PC-9 (cell line): ENCODE measurements around the gene CPLANE1. TPM values are rescaled to one million over a fixed set of nuclear protein-coding genes. Genes with fewer than 3 reads are reported as not detected.
"Not testable (repeated sequence)": the region's sequence is repeated elsewhere in the genome, so short reads cannot be mapped to it uniquely, and the experiment has no call there.

Source experiments
- BruUV-seq: library from RNA; stranded (reverse); fragments of 400-500 nt; replicated peaks from 2 replicates; lab custom pipeline; 2021; lab: Mats Ljungman, UMichigan
- CTCF ChIA-PET: fragments of 300-600 bp; sonication (Branson Sonifier 250); formaldehyde crosslinking; loops from one replicate; lab custom pipeline; 2022; ENCODE audit warnings: antibody characterized with exemption; lab: Charles Lee
- POLR2A ChIA-PET: fragments of 300-600 bp; sonication (Branson Sonifier 250); formaldehyde crosslinking; loops from one replicate; lab custom pipeline; 2022; ENCODE audit warnings: antibody characterized with exemption; ENCODE audit not compliant: unreplicated experiment; lab: Charles Lee
- DNase-seq, 2 experiments: peaks; one replicate each; pipeline versions ENCODE4 v3.0.0 to v3.0.0-alpha.2; 2015 to 2022; ENCODE audit warnings: mixed read lengths in 1 of 2
- H2AFZ ChIP-seq: fragments of 200-600 bp; sonication (generic); 2 replicates; pipeline ENCODE4 v1.8.1; 2017; ENCODE audit warnings: antibody characterized with exemption
- H3F3A ChIP-seq: fragments of 200-600 bp; sonication (generic); 2 replicates; pipeline ENCODE4 v1.8.1; 2017; ENCODE audit warnings: antibody characterized with exemption, mild to moderate bottlenecking, low read depth; ENCODE audit not compliant: insufficient read depth
- H3K27ac ChIP-seq: fragments of 200-600 bp; sonication (generic); 2 replicates; pipeline ENCODE4 v1.6.1; 2016; ENCODE audit warnings: mixed run types
- H3K27me3 ChIP-seq: fragments of 200-600 bp; sonication (generic); 2 replicates; pipeline ENCODE4 v1.6.1; 2016; ENCODE audit warnings: low read depth, mixed run types; ENCODE audit not compliant: insufficient read depth
- H3K36me3 ChIP-seq: fragments of 200-600 bp; sonication (generic); 2 replicates; pipeline ENCODE4 v1.6.1; 2016; ENCODE audit warnings: low read depth, mixed run types
- H3K4me1 ChIP-seq: fragments of 200-600 bp; sonication (generic); replicated peaks from 2 replicates; pipeline ENCODE4 v1.6.1; 2016; ENCODE audit warnings: mixed run types; ENCODE audit not compliant: insufficient read depth
- H3K4me2 ChIP-seq: fragments of 200-600 bp; sonication (generic); 2 replicates; pipeline ENCODE4 v1.6.1; 2017; ENCODE audit warnings: mixed run types
- H3K4me3 ChIP-seq: fragments of 200-600 bp; sonication (generic); 2 replicates; pipeline ENCODE4 v1.6.1; 2016; ENCODE audit warnings: mixed run types
- H3K79me2 ChIP-seq: fragments of 200-600 bp; sonication (generic); 2 replicates; pipeline ENCODE4 v1.6.1; 2017; ENCODE audit warnings: low read depth, mixed run types
- H3K9me2 ChIP-seq: fragments of 200-600 bp; sonication (generic); 2 replicates; pipeline ENCODE4 v1.8.1; 2017; ENCODE audit warnings: mild to moderate bottlenecking; ENCODE audit not compliant: insufficient read depth
- H3K9me3 ChIP-seq: fragments of 200-600 bp; sonication (generic); 2 replicates; pipeline ENCODE4 v1.8.1; 2016; ENCODE audit warnings: low read depth; ENCODE audit not compliant: insufficient read depth
- H4K20me1 ChIP-seq: fragments of 200-600 bp; sonication (generic); 2 replicates; pipeline ENCODE4 v1.8.1; 2017; ENCODE audit not compliant: insufficient read depth
- EZH2 ChIP-seq: fragments of 200-600 bp; sonication (generic); IDR thresholded peaks from 2 replicates; pipeline ENCODE4 v1.8.0; 2017; ENCODE audit warnings: antibody characterized with exemption, low read depth
- intact Hi-C: fragments of 100-400 bp; cut with micrococcal nuclease; formaldehyde crosslinking; loops from one replicate; pipeline ENCODE4 v1.10.0; 2022; ENCODE audit not compliant: unreplicated experiment
- total RNA-seq: library from RNA; stranded (reverse); gene quantifications from 2 replicates; pipeline ENCODE4 v1.2.3, GENCODE V29; 2021
- TF ChIP-seq, protein P1 (sequence below): fragments of 200-600 bp; sonication (generic); conservative IDR thresholded peaks from 2 replicates; pipeline ENCODE4 v1.6.1; 2017; ENCODE audit warnings: mixed run types, antibody characterized with exemption, mild to moderate bottlenecking, moderate library complexity

The CPLANE1 gene
- total RNA-seq, 1 experiment from 2014 or later = 45.5 TPM

DNA sequence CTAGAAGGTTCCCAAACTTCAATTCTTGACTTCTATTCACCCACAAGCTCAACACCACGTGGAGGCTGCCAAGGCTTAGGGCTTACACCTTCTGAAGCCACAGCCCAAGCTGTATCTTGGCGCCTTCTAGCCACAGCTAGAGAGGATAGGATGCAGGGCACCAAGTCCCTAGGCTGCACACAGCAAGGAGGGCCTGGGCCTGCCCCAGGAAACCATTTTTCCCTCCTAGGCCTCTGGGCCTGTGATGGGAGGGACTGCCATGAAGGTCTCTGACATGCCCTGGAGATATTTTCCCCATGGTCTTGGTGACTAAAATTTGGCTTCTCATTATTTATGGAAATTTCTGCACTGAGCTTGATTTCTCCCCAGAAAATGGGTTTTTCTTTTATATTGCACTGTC is 112.5 kb downstream of the CPLANE1 start:
- Histone ChIP-seq H3K27me3 (no peaks in the 10 kb centered on the region), H3K9me3 (peaks cover 14% of the 10 kb centered on the region), H3K36me3 (0 out of 2 replicates have a peak, but pooled peaks cover 10% of the 10 kb centered on the region), H2AFZ (no peak overlapping the region), H3F3A (no peaks in the 10 kb centered on the region), H3K4me1 (no peaks in the 10 kb centered on the region), H3K4me2 (no peak overlapping the region), H4K20me1 (no peaks in the 10 kb centered on the region), H3K27ac (no peak overlapping the region), H3K9me2 (no peaks in the 10 kb centered on the region), H3K79me2 (no peaks in the 10 kb centered on the region), H3K4me3 (no peak overlapping the region)
- intact Hi-C loops = no loop called here
- TF ChIP-seq EZH2 = no peak
- TF ChIP-seq, protein P1, sequence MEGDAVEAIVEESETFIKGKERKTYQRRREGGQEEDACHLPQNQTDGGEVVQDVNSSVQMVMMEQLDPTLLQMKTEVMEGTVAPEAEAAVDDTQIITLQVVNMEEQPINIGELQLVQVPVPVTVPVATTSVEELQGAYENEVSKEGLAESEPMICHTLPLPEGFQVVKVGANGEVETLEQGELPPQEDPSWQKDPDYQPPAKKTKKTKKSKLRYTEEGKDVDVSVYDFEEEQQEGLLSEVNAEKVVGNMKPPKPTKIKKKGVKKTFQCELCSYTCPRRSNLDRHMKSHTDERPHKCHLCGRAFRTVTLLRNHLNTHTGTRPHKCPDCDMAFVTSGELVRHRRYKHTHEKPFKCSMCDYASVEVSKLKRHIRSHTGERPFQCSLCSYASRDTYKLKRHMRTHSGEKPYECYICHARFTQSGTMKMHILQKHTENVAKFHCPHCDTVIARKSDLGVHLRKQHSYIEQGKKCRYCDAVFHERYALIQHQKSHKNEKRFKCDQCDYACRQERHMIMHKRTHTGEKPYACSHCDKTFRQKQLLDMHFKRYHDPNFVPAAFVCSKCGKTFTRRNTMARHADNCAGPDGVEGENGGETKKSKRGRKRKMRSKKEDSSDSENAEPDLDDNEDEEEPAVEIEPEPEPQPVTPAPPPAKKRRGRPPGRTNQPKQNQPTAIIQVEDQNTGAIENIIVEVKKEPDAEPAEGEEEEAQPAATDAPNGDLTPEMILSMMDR = no peak
- no TSS peak for BruUV-seq
- DNase-seq = peak in 1 of 2 experiments; percentile 6
- ChIA-PET POLR2A (no interaction called here), CTCF (no interaction called here)

DNA sequence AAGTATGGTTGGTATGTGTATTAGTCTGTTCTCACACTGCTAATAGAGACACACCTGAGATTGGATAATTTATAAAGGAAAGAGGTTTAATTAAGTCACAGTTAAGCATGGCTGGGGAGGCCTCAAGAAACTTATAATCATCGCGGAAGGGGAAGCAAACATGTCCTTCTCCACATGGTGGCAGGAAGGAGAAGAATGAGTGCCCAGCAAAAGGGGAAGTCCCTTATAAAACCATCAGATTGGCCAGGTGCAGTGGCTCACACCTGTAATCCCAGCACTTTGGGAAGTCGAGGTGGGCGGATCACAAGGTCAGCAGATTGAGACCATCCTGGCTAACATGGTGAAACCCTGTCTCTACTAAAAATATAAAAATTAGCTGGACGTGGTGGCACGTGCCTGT is 113.9 kb downstream of the CPLANE1 start:
- intact Hi-C loops, H3K9me2 ChIP-seq, H3K27me3 ChIP-seq, POLR2A ChIA-PET, H3K36me3 ChIP-seq, H3K4me2 ChIP-seq, H2AFZ ChIP-seq, BruUV-seq, H3K27ac ChIP-seq, H3K4me3 ChIP-seq, CTCF ChIA-PET, H3K79me2 ChIP-seq, H4K20me1 ChIP-seq, H3F3A ChIP-seq, H3K4me1 ChIP-seq: not testable (repeated sequence)
- DNase-seq = peak in 1 of 2 experiments; percentile 4
- H3K9me3 ChIP-seq = peaks cover 14% of the 10 kb centered on the region

DNA sequence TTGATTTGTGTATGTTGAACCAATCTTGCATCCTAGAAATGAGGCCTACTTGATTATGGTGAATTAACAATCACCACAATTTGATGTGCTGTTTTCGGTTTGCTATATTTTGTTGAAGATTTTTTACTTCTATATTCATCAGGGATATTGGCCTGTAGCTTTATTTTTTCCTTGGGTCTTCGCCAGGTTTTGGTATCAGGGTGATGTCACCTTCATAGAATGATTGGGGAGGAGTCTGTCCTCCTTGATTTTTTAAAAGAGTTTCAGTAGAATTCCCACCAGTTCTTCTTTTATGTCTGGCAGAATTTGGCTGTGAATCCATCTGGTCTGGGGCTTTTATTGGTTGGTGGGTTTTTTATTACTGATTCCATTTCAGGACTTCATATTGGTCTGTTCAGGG is 115.2 kb downstream of the CPLANE1 start:
- BruUV-seq = no TSS peak
- peaks cover 14% of the 10 kb centered on the region for H3K9me3 ChIP-seq
- H3K4me2 ChIP-seq = no peak overlapping the region
- DNase-seq = peak in 1 of 2 experiments; percentile 21
- no peaks in the 10 kb centered on the region for H4K20me1 ChIP-seq
- no peak overlapping the region for H2AFZ ChIP-seq
- H3K4me1 ChIP-seq = no peaks in the 10 kb centered on the region
- H3K27me3 ChIP-seq = no peaks in the 10 kb centered on the region
- H3K9me2 ChIP-seq = no peaks in the 10 kb centered on the region
- H3F3A ChIP-seq = no peaks in the 10 kb centered on the region
- ChIA-PET POLR2A (no interaction called here), CTCF (interaction anchor here (0.6 kb wide), 1 partner anchor 593 kb away, joined by 3 read pairs; no protein-coding TSS in a partner anchor)
- intact Hi-C loops = no loop called here
- no peak overlapping the region for H3K27ac ChIP-seq
- 0 out of 2 replicates have a peak, but pooled peaks cover 10% of the 10 kb centered on the region for H3K36me3 ChIP-seq
- H3K79me2 ChIP-seq = no peaks in the 10 kb centered on the region
- no peak overlapping the region for H3K4me3 ChIP-seq
- no peak for TF ChIP-seq EZH2
- TF ChIP-seq, protein P1 = no peak

DNA sequence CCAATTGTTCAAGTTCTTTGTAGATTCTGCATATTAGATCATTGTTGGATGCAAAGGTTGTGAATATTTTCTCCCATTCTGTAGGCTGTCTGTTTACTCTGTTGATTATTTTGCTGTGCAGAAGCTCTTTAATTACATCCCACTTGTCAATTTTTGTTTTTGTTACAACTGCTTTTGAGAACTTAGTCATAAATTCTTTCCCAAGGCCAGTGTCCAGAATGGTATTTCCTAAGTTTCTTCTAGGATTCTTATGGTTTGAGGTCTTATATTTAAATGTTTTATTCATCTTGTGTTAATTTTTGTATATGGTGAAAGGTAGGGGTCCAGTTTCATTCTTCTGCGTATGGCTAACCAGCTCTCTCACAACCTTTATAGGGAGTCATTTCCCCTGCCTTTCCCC is 116.5 kb downstream of the CPLANE1 start:
- peak in 1 of 2 experiments; percentile 28 for DNase-seq
- no peak overlapping the region for H2AFZ ChIP-seq
- no peaks in the 10 kb centered on the region for H3K27me3 ChIP-seq
- BruUV-seq = no TSS peak
- no peak overlapping the region for H3K4me3 ChIP-seq
- H3K4me2 ChIP-seq = no peak overlapping the region
- TF ChIP-seq, protein P1 = no peak
- TF ChIP-seq EZH2 = no peak
- intact Hi-C loops = no loop called here
- H3K36me3 ChIP-seq = 0 out of 2 replicates have a peak, but pooled peaks cover under 1% of the 10 kb centered on the region
- ChIA-PET CTCF (no interaction called here), POLR2A (no interaction called here)
- H4K20me1 ChIP-seq = no peaks in the 10 kb centered on the region
- no peaks in the 10 kb centered on the region for H3K79me2 ChIP-seq
- H3K27ac ChIP-seq = no peak overlapping the region
- H3K4me1 ChIP-seq = no peaks in the 10 kb centered on the region
- H3K9me3 ChIP-seq = peaks cover 10% of the 10 kb centered on the region
- H3K9me2 ChIP-seq = no peaks in the 10 kb centered on the region
- no peaks in the 10 kb centered on the region for H3F3A ChIP-seq
